NCI-H187 (cell line): ENCODE measurements around the gene NANOS2.
"Not testable (repeated sequence)": the region's sequence is repeated elsewhere in the genome, so short reads cannot be mapped to it uniquely, and the experiment has no call there.

Source experiments
- DNase-seq, 2 experiments: peaks; one replicate each; lab custom pipeline; 2025; lab: John Stamatoyannopoulos, UW

Gene NANOS2

GRCh38 chr19:45874620-45874966, 40.0 kb downstream of the NANOS2 start:
- DNase-seq, result no peak

DNA sequence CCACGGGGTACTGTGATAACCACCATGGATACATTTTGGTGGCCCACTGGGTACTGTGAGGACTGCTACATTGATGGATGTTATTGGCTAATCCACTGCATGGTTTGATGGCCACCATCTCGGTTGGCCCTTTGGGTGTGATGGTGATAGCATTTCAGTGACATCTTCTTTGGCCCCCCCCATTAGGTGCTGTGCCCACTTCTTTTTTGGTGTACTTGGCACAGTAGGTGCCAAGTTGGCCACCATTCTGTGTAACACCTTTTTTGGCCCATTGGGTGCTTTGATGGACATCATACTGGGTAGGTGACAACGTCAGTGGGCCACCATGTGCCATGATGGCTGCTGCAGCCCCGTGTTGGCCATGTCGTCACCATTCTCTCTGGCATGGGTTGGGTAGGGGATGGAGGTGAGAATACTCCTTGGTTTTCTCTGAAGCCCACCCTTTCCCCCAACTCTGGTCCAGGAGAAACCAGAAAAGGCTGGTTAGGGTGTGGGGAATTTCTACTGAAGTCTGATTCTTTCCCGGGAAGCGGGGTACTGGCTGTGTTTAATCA, 41.3 kb downstream of the NANOS2 start:
- DNase-seq, result no peak

- no peak for DNase-seq
Measured at GRCh38 chr19:45872095-45872919, 42.3 kb downstream of the NANOS2 start.

GRCh38 chr19:45870798-45871197, 43.8 kb downstream of the NANOS2 start:
- DNase-seq, result no peak

DNA sequence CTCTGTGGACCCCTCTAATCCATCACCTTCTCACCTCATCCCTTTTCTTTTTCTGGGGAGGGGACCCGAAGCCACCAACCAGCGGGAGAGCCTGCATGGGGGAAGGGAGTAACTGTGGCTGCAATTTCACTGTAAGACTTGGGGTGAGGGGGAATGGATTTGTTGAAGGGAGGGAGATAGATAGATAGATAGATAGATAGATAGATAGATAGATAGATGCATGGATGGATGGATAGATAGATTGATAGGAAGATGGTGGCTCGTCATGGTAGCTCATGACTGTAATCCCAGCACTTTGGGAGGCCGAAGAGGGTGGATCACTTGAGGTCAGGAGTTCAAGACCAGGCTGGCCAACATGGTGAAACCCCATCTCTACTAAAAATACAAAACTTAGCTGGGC, 47.3 kb downstream of the NANOS2 start:
- not testable (repeated sequence) for DNase-seq

GRCh38 chr19:45866400-45867176, 48.0 kb downstream of the NANOS2 start:
- no peak for DNase-seq

DNA sequence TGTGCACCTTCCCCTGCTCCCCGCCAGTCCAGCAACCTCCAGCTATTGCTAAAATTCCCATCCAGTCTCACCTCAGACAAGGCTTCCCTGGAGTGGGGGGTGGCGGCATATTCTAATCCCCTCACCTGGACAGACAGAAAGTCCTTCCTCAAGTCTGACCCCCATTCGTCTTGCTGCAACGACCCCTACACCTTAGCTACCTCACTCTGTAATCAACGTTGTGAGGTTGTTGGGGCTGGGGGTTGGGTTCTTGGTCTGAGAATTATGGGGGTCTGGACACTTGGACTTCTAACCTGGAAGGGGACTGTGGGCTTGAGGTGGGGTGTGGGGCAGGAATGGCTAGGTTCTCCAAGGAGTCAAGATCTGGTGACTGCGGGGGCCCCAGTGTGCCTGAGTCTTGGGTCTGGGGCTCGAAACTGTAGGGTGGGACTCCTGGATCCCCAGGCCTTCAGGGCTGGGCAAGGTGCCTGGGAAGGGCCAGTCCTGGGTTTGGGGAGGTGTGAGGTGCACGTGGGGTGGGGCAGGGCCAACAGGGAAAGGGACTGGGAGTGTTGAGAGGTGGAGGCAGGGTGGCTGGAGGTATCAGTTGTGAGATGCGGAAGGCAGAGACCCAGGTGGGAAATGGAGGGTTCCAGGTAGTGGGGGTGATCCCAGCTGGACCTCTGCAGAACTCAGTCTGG, 49.2 kb downstream of the NANOS2 start:
- DNase-seq, result no peak

- DNase-seq, result no peak
Measured at GRCh38 chr19:45864629-45865082, 49.9 kb downstream of the NANOS2 start.

- DNase-seq, result no peak
Measured at GRCh38 chr19:45863840-45864628, 50.5 kb downstream of the NANOS2 start, which contains the start of gene FOXA3. TSS of gene FOXA3 (plus strand) at chr19:45864326. CDS start at chr19:45864457, 131 bp downstream.

- DNase-seq, result no peak
Measured at GRCh38 chr19:45863335-45863839, 51.2 kb downstream of the NANOS2 start.
